BE2C (cell line): ENCODE data around the gene PRIMPOL.

Experiments used
- DNase-seq: peaks from one replicate; pipeline ENCODE4 v3.0.0-alpha.2; 2020
- H3K27me3 ChIP-seq: fragments of 250-450 bp; sonication (Bioruptor Pico); 2 replicates; pipeline ENCODE4 v1.5.1; 2020; ENCODE audit warnings: mild to moderate bottlenecking
- H3K36me3 ChIP-seq: fragments of 250-450 bp; sonication (Bioruptor Pico); 2 replicates; pipeline ENCODE4 v1.5.1; 2020; ENCODE audit warnings: mild to moderate bottlenecking
- H3K4me1 ChIP-seq: fragments of 250-450 bp; sonication (Bioruptor Pico); 2 replicates; pipeline ENCODE4 v1.5.1; 2020
- H3K4me3 ChIP-seq: 2 replicates; pipeline ENCODE4 v1.5.1; 2011; ENCODE audit warnings: low read depth, low read length
- H3K9me3 ChIP-seq: fragments of 250-450 bp; sonication (Bioruptor Pico); 2 replicates; pipeline ENCODE4 v1.5.1; 2020
- CTCF ChIP-seq: IDR thresholded peaks from 2 replicates; pipeline ENCODE4 v1.5.1; 2012; ENCODE audit warnings: mild to moderate bottlenecking, low read depth, low read length

The PRIMPOL gene

GRCh38 chr4:184666670-184667069 is 17.1 kb downstream of the PRIMPOL start:
- Histone ChIP-seq H3K4me1 (no peaks in the 10 kb centered on the region), H3K27me3 (no peaks in the 10 kb centered on the region), H3K9me3 (no peaks in the 10 kb centered on the region), H3K36me3 (no peaks in the 10 kb centered on the region), H3K4me3 (no peak overlapping the region)
- no peak for DNase-seq
- TF ChIP-seq CTCF, result no peak

- no peaks in the 10 kb centered on the region for H3K9me3 ChIP-seq
- H3K36me3 ChIP-seq, result peaks cover 5% of the 10 kb centered on the region
- H3K27me3 ChIP-seq, result no peaks in the 10 kb centered on the region
- H3K4me1 ChIP-seq, result no peaks in the 10 kb centered on the region
- no peak for DNase-seq
- no peak overlapping the region for H3K4me3 ChIP-seq
- no peak for TF ChIP-seq CTCF
Observed at GRCh38 chr4:184668096-184668495, 18.6 kb downstream of the PRIMPOL start.

DNA sequence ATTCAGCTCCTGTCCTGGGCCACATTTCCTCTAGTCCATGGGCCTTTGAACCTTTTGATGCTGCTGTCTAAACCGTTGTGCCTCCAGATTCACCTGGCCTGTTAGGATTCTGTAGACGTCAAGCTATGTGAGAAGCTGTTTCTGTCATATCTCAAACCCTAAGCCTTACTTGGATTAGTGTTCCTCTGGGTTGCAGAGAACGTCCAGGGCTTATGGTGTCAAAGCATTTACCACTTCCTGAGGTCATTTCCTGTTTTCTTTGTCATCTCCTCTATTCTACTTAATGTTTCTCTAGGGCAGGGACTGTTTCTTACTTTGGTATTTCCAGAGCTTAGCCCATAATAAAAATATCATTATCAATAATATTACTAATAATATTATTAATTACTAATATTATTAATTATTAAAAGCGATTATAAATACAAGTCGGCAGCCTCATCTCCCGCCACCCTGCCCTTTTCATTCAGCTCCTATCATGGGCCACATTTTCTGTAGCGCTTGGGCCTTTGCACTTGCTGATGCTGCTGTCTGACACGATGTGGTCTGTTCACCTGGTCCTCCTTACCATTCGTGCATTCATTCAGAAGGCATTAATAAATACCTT is 19.1 kb downstream of the PRIMPOL start:
- Histone ChIP-seq H3K36me3 (peaks cover 6% of the 10 kb centered on the region), H3K9me3 (no peaks in the 10 kb centered on the region), H3K4me3 (no peak overlapping the region), H3K4me1 (no peaks in the 10 kb centered on the region), H3K27me3 (no peaks in the 10 kb centered on the region)
- no peak for DNase-seq
- no peak for TF ChIP-seq CTCF

DNA sequence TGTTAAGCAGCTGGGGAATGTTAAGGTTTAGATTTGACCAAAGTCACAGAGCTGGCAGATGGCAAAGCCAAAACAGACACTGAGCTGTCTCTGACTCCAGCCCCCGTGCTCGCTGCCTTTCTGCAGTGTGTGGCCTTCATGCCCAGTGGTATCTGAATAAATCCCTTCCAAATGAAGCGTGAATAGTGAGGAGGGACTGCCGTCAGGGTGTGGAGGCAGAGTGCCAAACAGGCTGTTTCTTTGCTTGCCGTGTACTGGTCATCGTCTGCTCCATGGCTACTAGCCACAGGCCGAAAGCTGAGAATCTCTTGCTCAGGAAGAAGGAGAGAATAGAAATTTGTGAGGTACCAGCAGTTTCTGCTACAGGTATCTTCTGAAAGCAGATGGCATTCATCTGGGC is 19.7 kb downstream of the PRIMPOL start:
- peaks cover 7% of the 10 kb centered on the region for H3K36me3 ChIP-seq

GRCh38 chr4:184671101-184671500 is 21.6 kb downstream of the PRIMPOL start:
- H3K4me1 ChIP-seq, result no peaks in the 10 kb centered on the region
- H3K27me3 ChIP-seq, result no peaks in the 10 kb centered on the region
- H3K9me3 ChIP-seq, result no peaks in the 10 kb centered on the region
- no peak for DNase-seq
- no peak for TF ChIP-seq CTCF
- peaks cover 7% of the 10 kb centered on the region for H3K36me3 ChIP-seq
- H3K4me3 ChIP-seq, result no peak overlapping the region

More for the DNA sequence above, 19.7 kb downstream of the PRIMPOL start:
- DNase-seq, result no peak
- Histone ChIP-seq H3K9me3 (no peaks in the 10 kb centered on the region), H3K27me3 (no peaks in the 10 kb centered on the region), H3K4me1 (no peaks in the 10 kb centered on the region), H3K4me3 (no peak overlapping the region)
- no peak for TF ChIP-seq CTCF

DNA sequence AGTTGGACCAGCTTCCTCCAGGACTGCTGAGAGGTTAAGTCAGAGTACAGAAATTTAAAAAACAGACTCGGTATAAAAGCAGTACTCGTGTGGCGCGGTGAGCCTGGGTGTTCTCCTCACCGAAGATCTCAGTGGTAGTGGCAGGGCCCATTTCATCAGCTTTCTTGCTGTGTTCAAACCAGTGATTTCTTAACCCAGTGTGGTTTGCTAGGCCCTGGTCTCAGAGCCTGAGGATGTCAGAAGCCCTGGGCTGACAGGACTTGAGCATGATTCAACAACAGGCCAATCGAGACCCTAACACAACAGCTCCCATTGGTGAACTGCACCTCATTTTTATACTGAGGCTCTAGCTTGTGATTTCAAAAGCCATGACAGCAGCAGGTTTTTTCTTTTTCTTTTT is 23.2 kb downstream of the PRIMPOL start:
- Histone ChIP-seq H3K4me1 (no peaks in the 10 kb centered on the region), H3K9me3 (no peaks in the 10 kb centered on the region), H3K4me3 (no peak overlapping the region), H3K27me3 (no peaks in the 10 kb centered on the region), H3K36me3 (peaks cover 7% of the 10 kb centered on the region)
- no peak for DNase-seq
- TF ChIP-seq CTCF, result no peak
